Mesodermal cell (in vitro differentiated cells): ENCODE data around the gene SERHL2.
"Not testable (repeated sequence)": the region's sequence is repeated elsewhere in the genome, so short reads cannot be mapped to it uniquely, and the experiment has no call there.

Experiments used
- H3K27ac ChIP-seq: 2 replicates; pipeline ENCODE4 v1.7.0; 2013; ENCODE audit warnings: mild to moderate bottlenecking, low read depth, low read length, moderate library complexity; ENCODE audit not compliant: severe bottlenecking
- H3K36me3 ChIP-seq: 2 replicates; pipeline ENCODE4 v1.7.1; 2013; ENCODE audit warnings: mild to moderate bottlenecking, low read length, moderate library complexity; ENCODE audit not compliant: control insufficient read depth, insufficient read depth
- H3K4me1 ChIP-seq: one replicate; pipeline ENCODE4 v1.7.1; 2013; ENCODE audit warnings: mild to moderate bottlenecking, low read length; ENCODE audit not compliant: insufficient read depth, control insufficient read depth, poor library complexity, severe bottlenecking
- H3K4me3 ChIP-seq: 2 replicates; pipeline ENCODE4 v1.7.0; 2013; ENCODE audit warnings: low read length, control low read depth, mild to moderate bottlenecking; ENCODE audit not compliant: insufficient read depth, poor library complexity, severe bottlenecking; ENCODE audit errors: extremely low read depth
- H3K9me3 ChIP-seq: 2 replicates; pipeline ENCODE4 v1.7.1; 2013; ENCODE audit warnings: mild to moderate bottlenecking, low read length, moderate library complexity; ENCODE audit not compliant: control insufficient read depth
- WGBS, 2 experiments: methylation state at CpG; one replicate each; pipeline ENCODE4 v1.1.5; 2013; ENCODE audit warnings: missing lambda C conversion rate in 2 of 2; ENCODE audit not compliant: insufficient coverage in 2 of 2; 5-methylcytosine and 5-hydroxymethylcytosine counted together

SERHL2 gene

GRCh38 chr22:42574468-42574867, 20.7 kb downstream of the SERHL2 start:
- not testable (repeated sequence) for H3K27ac ChIP-seq, H3K9me3 ChIP-seq, H3K4me3 ChIP-seq, H3K4me1 ChIP-seq
- peaks cover 40% of the 10 kb centered on the region for H3K36me3 ChIP-seq
- WGBS, 2 experiments = 92 to 98% methylated on average over 8 of the region's 21 CpGs

GRCh38 chr22:42575996-42576574, 22.3 kb downstream of the SERHL2 start:
- H3K9me3 ChIP-seq, H3K4me3 ChIP-seq, H3K27ac ChIP-seq, H3K4me1 ChIP-seq: not testable (repeated sequence)
- WGBS, 2 experiments = 91 to 99% methylated on average over 4 to 10 of the region's 30 CpGs
- H3K36me3 ChIP-seq = peaks cover 40% of the 10 kb centered on the region

GRCh38 chr22:42577141-42577540, 23.4 kb downstream of the SERHL2 start:
- WGBS, 2 experiments = 100% methylated on average over 2 of the region's 9 CpGs; no CpG with 5 or more reads in 1 of the 2 experiments
- H3K36me3 ChIP-seq = peaks cover 39% of the 10 kb centered on the region
- H3K4me1 ChIP-seq, H3K27ac ChIP-seq, H3K9me3 ChIP-seq, H3K4me3 ChIP-seq: not testable (repeated sequence)

GRCh38 chr22:42577623-42578240, 24.0 kb downstream of the SERHL2 start:
- 97 to 99% methylated on average over 10 to 11 of the region's 15 CpGs for WGBS, 2 experiments
- no peak overlapping the region for H3K27ac ChIP-seq
- no peaks in the 10 kb centered on the region for H3K4me1 ChIP-seq
- H3K36me3 ChIP-seq = peaks cover 37% of the 10 kb centered on the region
- H3K4me3 ChIP-seq = no peak overlapping the region
- no peaks in the 10 kb centered on the region for H3K9me3 ChIP-seq

GRCh38 chr22:42580040-42580439, 26.3 kb downstream of the SERHL2 start:
- peaks cover 46% of the 10 kb centered on the region for H3K36me3 ChIP-seq
- not testable (repeated sequence) for H3K4me3 ChIP-seq, H3K4me1 ChIP-seq, H3K9me3 ChIP-seq, H3K27ac ChIP-seq
- 85% methylated on average over 2 of the region's 4 CpGs; no CpG with 5 or more reads in 1 of the 2 experiments for WGBS, 2 experiments

- Histone ChIP-seq H3K36me3 (peaks cover 59% of the 10 kb centered on the region), H3K4me3 (peak overlapping the region; percentile 66)
- not testable (repeated sequence) for H3K4me1 ChIP-seq, H3K9me3 ChIP-seq, H3K27ac ChIP-seq
- 0 to 1% methylated on average over 3 to 9 of the region's 22 CpGs for WGBS, 2 experiments
Observed at GRCh38 chr22:42581194-42581761, 27.5 kb downstream of the SERHL2 start.

GRCh38 chr22:42581762-42582716, 28.3 kb downstream of the SERHL2 start:
- Histone ChIP-seq H3K4me1 (no peaks in the 10 kb centered on the region), H3K36me3 (peaks cover 64% of the 10 kb centered on the region), H3K9me3 (no peaks in the 10 kb centered on the region), H3K4me3 (peak overlapping the region; percentile 66), H3K27ac (peak overlapping the region; percentile 36)
- 10 to 11% methylated on average over 42 to 58 of the region's 64 CpGs for WGBS, 2 experiments

GRCh38 chr22:42582987-42583386, 29.2 kb downstream of the SERHL2 start:
- H3K36me3 ChIP-seq = peaks cover 67% of the 10 kb centered on the region
- 93 to 95% methylated on average over 1 of the region's 1 CpG for WGBS, 2 experiments
- no peaks in the 10 kb centered on the region for H3K9me3 ChIP-seq
- H3K4me1 ChIP-seq = no peaks in the 10 kb centered on the region
- no peak overlapping the region for H3K4me3 ChIP-seq
- no peak overlapping the region for H3K27ac ChIP-seq

- H3K27ac ChIP-seq = no peak overlapping the region
- H3K4me3 ChIP-seq = no peak overlapping the region
- H3K9me3 ChIP-seq = no peaks in the 10 kb centered on the region
- WGBS, 2 experiments = 95 to 98% methylated on average over 2 to 4 of the region's 4 CpGs
- H3K36me3 ChIP-seq = peaks cover 70% of the 10 kb centered on the region
- no peaks in the 10 kb centered on the region for H3K4me1 ChIP-seq
Observed at GRCh38 chr22:42584364-42584940, 30.7 kb downstream of the SERHL2 start.

- Histone ChIP-seq H3K27ac (no peak overlapping the region), H3K36me3 (peaks cover 76% of the 10 kb centered on the region), H3K4me3 (no peak overlapping the region), H3K4me1 (no peaks in the 10 kb centered on the region), H3K9me3 (no peaks in the 10 kb centered on the region)
- 98 to 100% methylated on average over 3 to 6 of the region's 8 CpGs for WGBS, 2 experiments
Observed at GRCh38 chr22:42585096-42585495, 31.3 kb downstream of the SERHL2 start.
